OCI-LY1 (cell line): ENCODE measurements around the gene MAML2.

ENCODE experiments used
- EZH2 ChIP-seq: fragments of 200-600 bp; sonication (generic), shearing (Covaris generic); IDR thresholded peaks from 2 replicates; pipeline ENCODE4 v1.8.0; 2017; ENCODE audit warnings: borderline replicate concordance, mixed run types, mild to moderate bottlenecking, antibody characterized with exemption, low read length, moderate library complexity, mixed read lengths
- TF ChIP-seq, protein P1 (sequence below): fragments of 200-600 bp; sonication (generic), shearing (Covaris generic); IDR thresholded peaks from 2 replicates; pipeline ENCODE4 v1.5.1; 2017; ENCODE audit warnings: mild to moderate bottlenecking, antibody characterized with exemption, low read length, moderate library complexity, mixed read lengths

DNA sequence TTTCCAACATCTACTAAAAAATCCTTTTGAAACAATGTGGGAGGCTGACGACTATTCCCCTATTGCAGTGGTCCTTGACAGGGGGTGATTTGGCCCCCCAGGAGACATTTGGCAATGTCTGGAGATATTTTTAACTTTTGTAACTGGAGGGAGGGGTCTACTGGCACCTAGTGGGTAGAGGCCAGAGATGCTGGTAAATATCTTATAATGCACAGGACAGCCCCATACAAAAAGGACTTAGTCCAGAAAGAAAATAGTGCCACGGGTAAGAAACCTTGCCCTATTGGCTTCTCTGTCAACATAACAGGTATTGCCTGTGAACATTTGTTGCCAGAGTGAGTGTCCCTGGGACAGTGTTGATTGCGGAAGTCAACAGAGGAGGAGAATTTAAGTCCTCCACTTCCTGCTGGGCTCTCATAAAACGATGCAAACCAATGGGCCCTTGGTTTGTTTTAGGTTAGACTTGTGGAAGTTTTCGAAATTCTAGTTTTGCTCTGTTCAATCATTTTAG lies 101.6 kb downstream of the MAML2 start:
- TF ChIP-seq, protein P1, sequence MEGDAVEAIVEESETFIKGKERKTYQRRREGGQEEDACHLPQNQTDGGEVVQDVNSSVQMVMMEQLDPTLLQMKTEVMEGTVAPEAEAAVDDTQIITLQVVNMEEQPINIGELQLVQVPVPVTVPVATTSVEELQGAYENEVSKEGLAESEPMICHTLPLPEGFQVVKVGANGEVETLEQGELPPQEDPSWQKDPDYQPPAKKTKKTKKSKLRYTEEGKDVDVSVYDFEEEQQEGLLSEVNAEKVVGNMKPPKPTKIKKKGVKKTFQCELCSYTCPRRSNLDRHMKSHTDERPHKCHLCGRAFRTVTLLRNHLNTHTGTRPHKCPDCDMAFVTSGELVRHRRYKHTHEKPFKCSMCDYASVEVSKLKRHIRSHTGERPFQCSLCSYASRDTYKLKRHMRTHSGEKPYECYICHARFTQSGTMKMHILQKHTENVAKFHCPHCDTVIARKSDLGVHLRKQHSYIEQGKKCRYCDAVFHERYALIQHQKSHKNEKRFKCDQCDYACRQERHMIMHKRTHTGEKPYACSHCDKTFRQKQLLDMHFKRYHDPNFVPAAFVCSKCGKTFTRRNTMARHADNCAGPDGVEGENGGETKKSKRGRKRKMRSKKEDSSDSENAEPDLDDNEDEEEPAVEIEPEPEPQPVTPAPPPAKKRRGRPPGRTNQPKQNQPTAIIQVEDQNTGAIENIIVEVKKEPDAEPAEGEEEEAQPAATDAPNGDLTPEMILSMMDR: peak; percentile 61
- TF ChIP-seq EZH2: no peak
